ENCODE data around the gene IPCEF1. TPM values are rescaled to one million over a fixed set of nuclear protein-coding genes. Genes with fewer than 3 reads are reported as not detected.

Gene IPCEF1
- total RNA-seq, 2 donors from 2014 or later: 3.0 to 5.7 TPM

DNA sequence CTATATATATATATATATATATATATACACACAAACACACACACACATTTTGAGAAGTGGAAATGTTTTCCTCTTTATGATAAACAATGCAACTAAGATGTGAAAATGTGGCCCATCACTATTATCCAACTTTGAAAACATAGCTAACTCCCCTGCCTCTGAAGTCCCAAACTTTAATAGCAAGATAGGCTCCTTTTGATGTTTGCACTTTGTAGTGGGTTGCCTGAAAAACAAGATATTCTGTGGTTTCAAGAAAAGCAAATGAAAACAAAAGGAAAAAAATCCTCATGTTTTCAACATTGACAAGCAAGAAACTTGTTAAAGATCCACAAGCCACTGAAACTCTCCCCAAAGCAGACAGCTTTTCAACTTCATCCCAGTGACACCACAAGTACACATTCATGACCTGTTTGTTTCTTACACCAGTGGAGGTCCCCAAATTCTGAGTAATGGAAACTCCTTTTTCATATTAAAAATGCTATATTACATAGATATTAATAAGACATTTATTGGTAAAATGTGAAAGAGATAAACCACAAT lies 90.0 kb downstream of the IPCEF1 start:
- no peak for TF ChIP-seq POLR2A (IDR thresholded peaks at IDR 0.05)
- TF ChIP-seq, protein P1, sequence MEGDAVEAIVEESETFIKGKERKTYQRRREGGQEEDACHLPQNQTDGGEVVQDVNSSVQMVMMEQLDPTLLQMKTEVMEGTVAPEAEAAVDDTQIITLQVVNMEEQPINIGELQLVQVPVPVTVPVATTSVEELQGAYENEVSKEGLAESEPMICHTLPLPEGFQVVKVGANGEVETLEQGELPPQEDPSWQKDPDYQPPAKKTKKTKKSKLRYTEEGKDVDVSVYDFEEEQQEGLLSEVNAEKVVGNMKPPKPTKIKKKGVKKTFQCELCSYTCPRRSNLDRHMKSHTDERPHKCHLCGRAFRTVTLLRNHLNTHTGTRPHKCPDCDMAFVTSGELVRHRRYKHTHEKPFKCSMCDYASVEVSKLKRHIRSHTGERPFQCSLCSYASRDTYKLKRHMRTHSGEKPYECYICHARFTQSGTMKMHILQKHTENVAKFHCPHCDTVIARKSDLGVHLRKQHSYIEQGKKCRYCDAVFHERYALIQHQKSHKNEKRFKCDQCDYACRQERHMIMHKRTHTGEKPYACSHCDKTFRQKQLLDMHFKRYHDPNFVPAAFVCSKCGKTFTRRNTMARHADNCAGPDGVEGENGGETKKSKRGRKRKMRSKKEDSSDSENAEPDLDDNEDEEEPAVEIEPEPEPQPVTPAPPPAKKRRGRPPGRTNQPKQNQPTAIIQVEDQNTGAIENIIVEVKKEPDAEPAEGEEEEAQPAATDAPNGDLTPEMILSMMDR (IDR thresholded peaks at IDR 0.05): no peak
- H3K36me3 ChIP-seq (replicated peaks in 1 of 2; ENCODE audit: insufficient read depth in 1 of 2, low read depth in 2 of 2): no peaks in the 10 kb centered on the region
- H3K27ac ChIP-seq: no peak overlapping the region
- no peaks in the 10 kb centered on the region for H3K9me3 ChIP-seq
- ATAC-seq (no peak), DNase-seq (no peak)
- intact Hi-C loops (cut with DNase I): no loop called here
- H3K4me3 ChIP-seq: no peak overlapping the region
- H3K27me3 ChIP-seq: no peaks in the 10 kb centered on the region
- H3K4me1 ChIP-seq: no peaks in the 10 kb centered on the region

DNA sequence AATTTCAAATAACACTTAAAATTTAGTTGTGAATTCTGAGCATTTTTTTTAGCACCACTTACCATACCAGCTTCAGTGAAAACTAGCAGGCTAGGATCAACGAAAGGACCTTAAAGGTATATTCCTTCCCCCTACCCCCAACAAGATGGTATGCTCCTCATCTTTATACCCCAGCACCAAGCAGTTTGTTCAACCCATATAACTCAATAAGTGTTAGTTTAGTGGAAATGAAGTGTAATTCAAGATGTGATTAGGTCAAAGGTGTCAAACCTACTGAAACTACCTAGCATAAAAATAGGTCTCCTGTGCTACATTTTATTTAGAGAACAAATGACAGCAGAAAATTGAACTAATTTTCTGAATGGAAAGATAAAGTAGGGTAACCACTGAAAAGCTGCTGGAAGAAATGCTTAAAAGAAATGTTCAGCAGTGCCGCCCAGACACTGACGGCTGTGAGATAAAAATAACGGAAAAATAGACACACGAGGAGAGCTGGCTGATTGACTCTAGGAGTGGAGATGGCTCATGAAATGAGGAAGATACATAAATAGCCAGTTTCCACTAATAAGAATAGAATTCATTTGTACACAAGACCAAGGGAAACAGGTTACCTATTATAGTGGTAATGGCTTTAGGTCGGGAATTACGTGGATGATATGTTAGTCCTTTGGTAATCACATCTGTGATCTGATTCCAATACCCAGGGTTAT lies 94.8 kb downstream of the IPCEF1 start:
- DNase-seq: no peak
- TF ChIP-seq, protein P1 (IDR thresholded peaks at IDR 0.05): no peak
- TF ChIP-seq POLR2A (IDR thresholded peaks at IDR 0.05): no peak
- no peak overlapping the region for H3K27ac ChIP-seq
- H3K27me3 ChIP-seq: no peaks in the 10 kb centered on the region
- H3K4me1 ChIP-seq: no peaks in the 10 kb centered on the region
- no peaks in the 10 kb centered on the region for H3K36me3 ChIP-seq (replicated peaks in 1 of 2; ENCODE audit: insufficient read depth in 1 of 2, low read depth in 2 of 2)
- H3K4me3 ChIP-seq: no peak overlapping the region
- no peak for ATAC-seq
- WGBS, 2 donors: 82 to 86% methylated on average over 7 of the region's 7 CpGs
- H3K9me3 ChIP-seq: no peaks in the 10 kb centered on the region
- intact Hi-C loops (cut with DNase I): no loop called here

DNA sequence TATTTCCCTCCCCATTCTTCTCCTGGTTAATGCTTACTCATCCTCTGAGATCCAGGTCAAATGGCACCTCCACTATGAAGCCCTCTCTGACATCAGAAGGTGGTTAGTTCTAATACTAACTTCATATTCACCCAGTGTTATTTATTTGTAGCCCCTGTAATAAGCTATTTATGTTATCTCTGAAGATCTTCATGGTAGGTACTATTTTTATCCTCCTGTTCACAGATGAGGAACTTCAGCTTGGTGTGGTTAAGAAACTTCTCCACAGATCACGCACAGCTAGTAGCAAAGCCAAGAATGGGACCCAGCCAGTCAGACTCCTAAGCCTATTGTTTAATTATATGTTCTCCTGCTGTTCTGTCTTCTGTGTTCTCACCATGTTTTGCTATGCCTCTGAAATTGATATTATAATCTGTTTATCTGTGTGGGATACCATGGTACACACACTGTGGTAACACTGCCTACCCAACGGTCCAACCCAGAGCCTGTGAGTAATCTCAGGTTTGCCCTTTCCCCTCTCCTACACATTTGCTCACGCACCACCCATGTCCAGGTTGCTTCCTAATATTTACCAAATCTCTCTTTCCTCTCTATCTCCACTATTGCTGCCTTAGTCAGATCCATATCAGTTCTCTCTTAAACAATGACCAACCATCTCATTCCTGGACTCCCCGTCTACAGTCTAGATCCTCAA lies 98.4 kb downstream of the IPCEF1 start:
- WGBS, 2 donors: 70 to 90% methylated on average over 4 of the region's 4 CpGs
- Histone ChIP-seq H3K4me3 (no peak overlapping the region), H3K27me3 (no peaks in the 10 kb centered on the region), H3K27ac (no peak overlapping the region), H3K4me1 (no peaks in the 10 kb centered on the region), H3K9me3 (no peaks in the 10 kb centered on the region), H3K36me3 (replicated peaks in 1 of 2; ENCODE audit: insufficient read depth in 1 of 2, low read depth in 2 of 2) (no peaks in the 10 kb centered on the region)
- peak in 1 of 4 donors; percentile 27 for DNase-seq
- ATAC-seq: no peak
- TF ChIP-seq POLR2A (IDR thresholded peaks at IDR 0.05): no peak
- TF ChIP-seq, protein P1 (IDR thresholded peaks at IDR 0.05): no peak
- intact Hi-C loops (cut with DNase I): no loop called here

DNA sequence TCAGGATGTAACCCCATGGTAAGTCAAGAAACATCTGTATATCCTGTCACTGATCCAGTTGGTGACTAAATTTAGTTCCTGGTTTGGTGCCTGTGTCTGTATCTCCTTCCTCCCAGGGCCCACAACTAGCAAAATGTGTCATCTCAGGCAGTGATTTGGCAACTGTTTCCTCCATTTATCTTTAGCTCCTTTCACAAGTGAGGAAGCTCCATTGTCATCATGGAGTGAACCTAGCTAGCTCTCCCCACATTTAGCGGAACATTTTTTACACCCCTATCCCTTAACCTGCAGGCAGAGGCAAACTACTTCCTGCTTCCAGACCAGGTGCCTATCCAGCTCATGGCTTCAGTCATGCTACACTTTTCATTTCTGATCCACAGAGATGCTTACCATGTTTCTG lies 99.5 kb downstream of the IPCEF1 start:
- Histone ChIP-seq H3K27ac (no peak overlapping the region), H3K4me1 (no peaks in the 10 kb centered on the region), H3K9me3 (no peaks in the 10 kb centered on the region), H3K27me3 (no peaks in the 10 kb centered on the region), H3K4me3 (no peak overlapping the region), H3K36me3 (replicated peaks in 1 of 2; ENCODE audit: insufficient read depth in 1 of 2, low read depth in 2 of 2) (no peaks in the 10 kb centered on the region)
- DNase-seq (peak in 1 of 4 donors; percentile 42), ATAC-seq (no peak)
- intact Hi-C loops (cut with DNase I): no loop called here
- TF ChIP-seq, protein P1 (IDR thresholded peaks at IDR 0.05): no peak
- TF ChIP-seq POLR2A (IDR thresholded peaks at IDR 0.05): no peak
- 83 to 89% methylated on average over 1 of the region's 1 CpG for WGBS, 2 donors
